Right atrium auricular region (tissue), 2 donors: ENCODE measurements around the gene KBTBD7. TPM values are rescaled to one million over a fixed set of nuclear protein-coding genes. Genes with fewer than 3 reads are reported as not detected.

Experiments
- DNase-seq: peaks from one replicate; pipeline ENCODE4 v3.0.0-alpha.2; 2019; ENCODE audit warnings: low spot score
- H3K27ac ChIP-seq, 2 donors: fragments of 200-600 bp; sonication (generic); 1 replicate in 1 of 2; 2 replicates in 1 of 2; pipeline ENCODE4 v1.5.1; 2016 to 2019
- H3K27me3 ChIP-seq, 2 donors: fragments of 200-600 bp; sonication (generic); one replicate each; pipeline versions ENCODE4 v1.5.1 to v1.6.0; 2017 to 2019
- H3K36me3 ChIP-seq: fragments of 200-600 bp; sonication (generic); one replicate; pipeline ENCODE4 v1.5.1; 2016
- H3K4me1 ChIP-seq, 2 donors: fragments of 200-600 bp; sonication (generic); one replicate each; pipeline versions ENCODE4 v1.5.1 to v1.6.0; 2017 to 2019
- H3K4me3 ChIP-seq, 2 donors: fragments of 200-600 bp; sonication (generic); 1 replicate in 1 of 2; 2 replicates in 1 of 2; pipeline ENCODE4 v1.5.1; 2017 to 2019; ENCODE audit warnings: mild to moderate bottlenecking in 1 of 2, moderate library complexity in 1 of 2
- H3K9me3 ChIP-seq, 2 donors: fragments of 200-600 bp; sonication (generic); one replicate each; pipeline ENCODE4 v1.5.1; 2019
- CTCF ChIP-seq, 2 donors: fragments of 200-600 bp; sonication (generic); IDR thresholded peaks; one replicate each; pipeline ENCODE4 v1.5.1; 2019; ENCODE audit warnings: antibody characterized with exemption in 2 of 2
- total RNA-seq, 2 donors: library from RNA; depleted of rRNA; stranded (reverse); fragments of >200 nt; gene quantifications; one replicate each; pipeline ENCODE4 v1.1.0, GENCODE V29; 2016

Gene KBTBD7
- total RNA-seq, 2 donors from 2014 or later = 7.0 to 7.8 TPM

DNA sequence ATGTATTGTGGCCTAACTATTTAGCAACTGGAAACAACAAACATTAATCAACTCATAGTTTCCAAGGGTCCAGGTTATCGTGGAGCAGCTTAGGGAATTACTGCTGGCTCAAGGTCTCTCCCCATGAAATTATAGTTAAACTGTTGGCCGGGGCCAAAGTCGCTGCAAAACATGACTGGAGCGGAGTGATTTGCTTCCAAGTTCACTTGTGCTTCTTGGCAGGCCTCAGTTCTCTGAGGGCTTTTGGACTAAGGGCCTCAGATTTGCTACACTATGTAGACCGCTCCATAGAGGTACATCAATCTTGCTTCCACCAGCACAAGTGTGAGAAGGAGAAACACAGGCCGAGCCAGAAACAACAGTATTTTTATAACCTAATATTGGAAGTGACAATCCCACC, 9.4 kb upstream of the KBTBD7 start:
- Histone ChIP-seq H3K27me3 (no peaks in the 10 kb centered on the region), H3K36me3 (no peaks in the 10 kb centered on the region), H3K9me3 (no peaks in the 10 kb centered on the region), H3K4me1 (no peaks in the 10 kb centered on the region), H3K27ac (no peak overlapping the region), H3K4me3 (no peak overlapping the region)
- DNase-seq = no peak
- no peak for TF ChIP-seq CTCF (IDR thresholded peaks at IDR 0.05)

GRCh38 chr13:41200126-41200525, 5.8 kb upstream of the KBTBD7 start:
- Histone ChIP-seq H3K4me1 (no peaks in the 10 kb centered on the region), H3K9me3 (no peaks in the 10 kb centered on the region), H3K4me3 (no peak overlapping the region), H3K36me3 (no peaks in the 10 kb centered on the region), H3K27ac (no peak overlapping the region), H3K27me3 (no peaks in the 10 kb centered on the region)
- no peak for DNase-seq
- TF ChIP-seq CTCF (IDR thresholded peaks at IDR 0.05) = no peak

DNA sequence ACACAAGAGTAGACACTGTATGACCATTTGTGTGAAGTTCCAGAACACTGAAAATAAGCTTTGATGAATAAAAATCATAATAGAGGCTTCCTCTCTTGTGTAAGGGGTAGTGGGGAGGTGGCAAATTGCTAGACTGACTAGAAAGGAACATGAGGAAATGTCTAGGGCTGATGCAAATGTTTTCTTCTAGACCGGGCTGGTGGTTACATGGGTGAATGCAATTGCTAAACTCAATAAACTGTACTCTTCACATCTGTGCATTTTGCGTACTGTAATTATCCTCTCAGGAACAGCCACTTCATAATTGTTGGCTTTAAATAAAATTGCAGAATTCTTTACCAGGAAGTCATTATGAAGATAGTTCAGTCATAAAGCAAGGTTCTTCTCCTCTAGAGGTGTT, 5.2 kb upstream of the KBTBD7 start:
- DNase-seq = no peak
- H3K27me3 ChIP-seq = no peaks in the 10 kb centered on the region
- no peak for TF ChIP-seq CTCF (IDR thresholded peaks at IDR 0.05)
- H3K4me3 ChIP-seq = no peak overlapping the region
- no peaks in the 10 kb centered on the region for H3K36me3 ChIP-seq
- no peaks in the 10 kb centered on the region for H3K4me1 ChIP-seq
- no peak overlapping the region for H3K27ac ChIP-seq
- H3K9me3 ChIP-seq = no peaks in the 10 kb centered on the region

DNA sequence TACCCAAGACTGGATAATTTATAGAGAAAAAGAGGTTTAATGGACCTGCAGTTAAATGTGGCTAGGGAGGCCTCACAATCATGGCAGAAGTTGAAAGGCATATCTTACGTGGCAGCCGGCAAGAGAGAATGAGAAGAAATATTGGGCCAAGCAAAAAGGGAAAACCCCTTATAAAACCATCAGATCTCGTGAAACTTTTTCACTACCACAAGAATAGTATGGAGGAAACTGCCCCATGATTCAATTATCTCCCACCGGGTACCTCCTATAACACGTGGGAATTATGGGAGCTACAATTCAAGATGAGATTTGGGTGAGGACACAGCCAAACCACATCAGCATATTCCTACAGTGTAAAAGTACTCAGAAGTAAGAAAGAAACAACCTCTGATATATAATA, 4.7 kb upstream of the KBTBD7 start:
- DNase-seq = no peak
- no peaks in the 10 kb centered on the region for H3K27me3 ChIP-seq
- H3K4me1 ChIP-seq = no peaks in the 10 kb centered on the region
- no peaks in the 10 kb centered on the region for H3K9me3 ChIP-seq
- no peak overlapping the region for H3K27ac ChIP-seq
- H3K4me3 ChIP-seq = no peak overlapping the region
- TF ChIP-seq CTCF (IDR thresholded peaks at IDR 0.05) = no peak
- H3K36me3 ChIP-seq = no peaks in the 10 kb centered on the region

DNA sequence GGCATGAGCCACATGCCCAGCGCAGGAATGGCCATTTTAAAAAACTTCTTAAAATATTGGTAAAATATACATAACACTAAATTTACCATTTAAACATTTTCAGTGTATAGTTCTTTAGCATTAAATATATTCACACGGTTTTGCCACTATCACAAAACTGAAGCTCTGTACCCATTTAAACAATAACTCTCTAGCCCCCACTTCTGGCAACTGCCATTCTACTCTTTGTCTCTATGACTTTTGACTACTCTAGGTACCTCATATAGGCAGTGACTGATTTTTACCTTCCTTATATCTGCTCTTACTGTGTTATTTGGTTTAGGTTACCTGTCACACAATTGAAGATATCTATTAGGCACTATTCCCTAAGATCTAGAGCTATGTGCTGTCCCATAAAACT, 2.3 kb upstream of the KBTBD7 start:
- Histone ChIP-seq H3K27me3 (no peaks in the 10 kb centered on the region), H3K4me1 (peaks cover 0 to 20% of the 10 kb centered on the region in 2 donors), H3K36me3 (no peaks in the 10 kb centered on the region), H3K4me3 (no peak overlapping the region), H3K9me3 (no peaks in the 10 kb centered on the region), H3K27ac (no peak overlapping the region)
- no peak for DNase-seq
- TF ChIP-seq CTCF (IDR thresholded peaks at IDR 0.05) = no peak

- no peak for TF ChIP-seq CTCF (IDR thresholded peaks at IDR 0.05)
- no peaks in the 10 kb centered on the region for H3K36me3 ChIP-seq
- no peaks in the 10 kb centered on the region for H3K27me3 ChIP-seq
- peaks cover 0 to 20% of the 10 kb centered on the region in 2 donors for H3K4me1 ChIP-seq
- no peak for DNase-seq
- no peak overlapping the region for H3K4me3 ChIP-seq
- no peak overlapping the region for H3K27ac ChIP-seq
- no peaks in the 10 kb centered on the region for H3K9me3 ChIP-seq
These were observed 1.6 kb upstream of the KBTBD7 start for GRCh38 chr13:41196011-41196410.
